GM18909 (cell line): ENCODE measurements around the gene UBA5.
"Not testable (repeated sequence)": the region's sequence is repeated elsewhere in the genome, so short reads cannot be mapped to it uniquely, and the experiment has no call there.

Source experiments
- ATAC-seq: cut with Tn5 transposase; IDR thresholded peaks from one replicate; pipeline ENCODE4 v1.9.1; 2021; ENCODE audit warnings: mild to moderate bottlenecking; ENCODE audit not compliant: unreplicated experiment, poor library complexity

Gene UBA5

GRCh38 chr3:132660052-132660810 is at the start of gene UBA5:
TSS of gene UBA5 (plus strand) at chr3:132660329. CDS start at chr3:132660538, 209 bp downstream.
- ATAC-seq: peak; percentile 77

- ATAC-seq: not testable (repeated sequence)
Measured at GRCh38 chr3:132615301-132615700, 44.8 kb upstream of the UBA5 start.

- ATAC-seq: no peak
Measured at GRCh38 chr3:132615881-132616280, 44.2 kb upstream of the UBA5 start.

GRCh38 chr3:132616780-132617179 is 43.3 kb upstream of the UBA5 start:
- no peak for ATAC-seq

- no peak for ATAC-seq
Measured at GRCh38 chr3:132622148-132622547, 38.0 kb upstream of the UBA5 start.

- no peak for ATAC-seq
Measured at GRCh38 chr3:132622761-132623160, 37.4 kb upstream of the UBA5 start.

GRCh38 chr3:132623646-132624045 is 36.5 kb upstream of the UBA5 start:
- ATAC-seq: no peak

- no peak for ATAC-seq
Measured at GRCh38 chr3:132624790-132625189, 35.3 kb upstream of the UBA5 start.

- ATAC-seq: peak; percentile 82
Measured at GRCh38 chr3:132625613-132626012, 34.5 kb upstream of the UBA5 start.

GRCh38 chr3:132626955-132627354 is 33.2 kb upstream of the UBA5 start:
- ATAC-seq: no peak

GRCh38 chr3:132628157-132628556 is 32.0 kb upstream of the UBA5 start:
- no peak for ATAC-seq

GRCh38 chr3:132629928-132630327 is 30.2 kb upstream of the UBA5 start:
- ATAC-seq: no peak

- ATAC-seq: no peak
Measured at GRCh38 chr3:132630612-132631011, 29.5 kb upstream of the UBA5 start.

GRCh38 chr3:132635052-132635451 is 25.1 kb upstream of the UBA5 start:
- ATAC-seq: no peak

GRCh38 chr3:132637590-132637989 is 22.5 kb upstream of the UBA5 start:
- no peak for ATAC-seq

GRCh38 chr3:132638706-132639105 is 21.4 kb upstream of the UBA5 start:
- ATAC-seq: no peak

GRCh38 chr3:132641427-132641826 is 18.7 kb upstream of the UBA5 start:
- ATAC-seq: not testable (repeated sequence)

- ATAC-seq: no peak
Measured at GRCh38 chr3:132641837-132642538, 18.1 kb upstream of the UBA5 start.

GRCh38 chr3:132642539-132642847 is 17.6 kb upstream of the UBA5 start:
- ATAC-seq: no peak

GRCh38 chr3:132643366-132643765 is 16.8 kb upstream of the UBA5 start:
- no peak for ATAC-seq

- no peak for ATAC-seq
Measured at GRCh38 chr3:132645058-132645457, 15.1 kb upstream of the UBA5 start.

GRCh38 chr3:132650153-132650552 is 10.0 kb upstream of the UBA5 start:
- no peak for ATAC-seq
